HCEC 1CT (cell line): ENCODE measurements around the gene ABCA5.

Experiments used
- DNase-seq: peaks from one replicate; pipeline ENCODE4 v3.0.0-alpha.2; 2017

Gene ABCA5

DNA sequence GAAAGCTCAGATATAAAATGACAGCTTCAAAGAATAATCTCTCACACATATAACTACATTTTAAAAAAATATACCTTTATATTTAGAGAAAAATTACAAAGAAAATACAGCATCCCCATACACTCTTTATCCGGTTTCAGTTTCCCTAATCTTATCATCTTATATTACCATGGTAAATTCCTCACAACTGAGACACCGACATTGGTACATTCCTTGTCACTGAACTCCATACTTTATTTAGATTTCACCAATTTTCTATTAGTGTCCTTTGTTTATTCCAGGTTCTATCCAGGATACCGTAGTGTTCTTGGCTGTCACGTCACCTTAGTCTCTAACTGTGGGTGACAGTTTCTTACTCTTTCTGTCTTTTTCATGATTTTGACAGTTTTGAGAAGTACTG, 76.3 kb downstream of the ABCA5 start:
- no peak for DNase-seq

DNA sequence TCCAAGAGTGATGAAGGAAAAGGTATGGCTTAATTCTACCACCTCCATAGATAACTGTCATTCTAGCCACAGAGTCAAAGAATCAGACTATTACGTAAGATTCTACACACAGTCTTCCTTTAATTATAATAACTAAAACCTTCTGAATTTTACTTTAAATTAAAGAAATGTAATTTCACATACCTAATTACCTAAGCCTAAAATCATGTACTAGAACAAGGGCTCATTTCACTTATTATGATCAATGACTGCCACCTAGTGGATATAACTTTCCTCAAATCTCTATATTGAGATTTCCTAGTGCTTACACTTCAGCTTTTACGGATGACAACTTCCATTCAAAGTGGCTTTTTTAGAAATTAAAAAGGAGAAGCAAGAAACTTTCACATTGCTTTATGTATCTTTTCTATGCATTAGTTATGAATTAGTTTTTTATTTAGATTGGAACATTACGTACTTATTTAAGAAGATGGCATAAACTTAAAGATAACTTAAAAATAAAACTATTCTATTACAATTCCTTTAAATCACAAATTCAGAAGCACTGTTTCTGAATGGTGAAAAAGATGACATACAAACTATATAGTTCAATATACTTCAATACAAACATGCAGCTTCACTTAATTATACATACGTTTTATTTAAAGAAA, 80.1 kb downstream of the ABCA5 start:
- peak; percentile 58 for DNase-seq

DNA sequence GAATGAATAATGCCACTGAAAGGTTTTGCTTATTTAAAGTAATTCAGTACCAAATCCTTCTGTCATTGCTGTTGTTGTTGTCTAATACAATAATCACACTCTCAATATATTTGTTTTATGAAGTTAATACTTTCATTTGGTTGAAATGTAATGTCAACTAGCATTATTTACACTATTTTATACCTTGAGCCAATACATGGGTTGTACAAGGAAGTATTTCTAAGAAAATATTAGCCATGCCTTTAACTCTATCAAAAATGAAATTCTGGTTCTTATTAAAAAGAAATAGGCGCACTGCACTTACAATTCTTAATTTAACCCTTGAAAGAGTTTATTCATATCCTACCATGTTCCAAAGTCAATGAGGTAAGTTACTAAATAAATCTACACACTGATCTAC, 80.7 kb downstream of the ABCA5 start:
- DNase-seq, result no peak

DNA sequence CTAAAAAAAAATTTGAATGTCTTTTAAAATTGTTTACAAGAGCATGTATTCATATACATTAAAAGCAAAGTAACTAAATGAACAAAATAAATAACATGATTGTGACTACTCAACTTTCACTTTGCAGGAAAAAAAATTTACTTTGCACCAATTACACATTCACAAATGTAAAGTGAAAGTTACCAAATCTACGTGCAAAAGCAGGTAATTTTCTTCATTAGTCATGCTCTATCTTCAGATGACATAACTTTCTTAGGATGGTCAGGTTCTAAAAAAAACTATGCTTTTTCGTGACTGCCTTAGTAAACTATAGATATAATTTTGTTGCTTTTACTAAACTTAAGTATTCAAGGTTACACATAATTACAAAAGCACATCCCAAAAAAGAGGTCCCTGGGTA, 81.3 kb downstream of the ABCA5 start:
- DNase-seq, result no peak

- DNase-seq, result no peak
Measured at GRCh38 chr17:69239611-69240600, 87.0 kb downstream of the ABCA5 start.

DNA sequence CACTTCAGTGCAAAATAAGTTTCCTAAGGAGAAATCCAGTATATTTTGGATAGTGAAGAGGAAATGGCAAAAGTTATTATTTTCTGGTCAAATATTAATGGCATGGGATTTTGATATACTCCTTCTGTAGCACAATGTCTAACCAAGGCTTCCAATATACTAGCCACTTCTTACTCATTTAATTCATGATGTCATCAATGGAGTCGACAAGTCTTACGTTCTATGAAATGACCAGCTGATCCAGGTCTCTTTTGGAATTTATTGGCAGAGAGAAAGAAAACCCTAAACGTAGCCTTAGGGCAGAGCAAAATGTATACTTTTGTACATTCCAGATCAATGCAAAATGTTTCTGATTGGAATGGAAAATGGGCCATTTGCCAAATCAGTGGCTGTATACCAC, 90.0 kb downstream of the ABCA5 start:
- DNase-seq, result no peak

GRCh38 chr17:69236464-69236863, 90.5 kb downstream of the ABCA5 start:
- DNase-seq, result no peak

GRCh38 chr17:69235338-69236058, 91.4 kb downstream of the ABCA5 start:
- peak; percentile 70 for DNase-seq

- DNase-seq, result no peak
Measured at GRCh38 chr17:69232650-69233049, 94.3 kb downstream of the ABCA5 start.

- no peak for DNase-seq
Measured at GRCh38 chr17:69231521-69231920, 95.4 kb downstream of the ABCA5 start.

- DNase-seq, result no peak
Measured at GRCh38 chr17:69230939-69231338, 96.0 kb downstream of the ABCA5 start.

GRCh38 chr17:69228576-69228975, 98.4 kb downstream of the ABCA5 start, which contains the start of gene ABCA10:
TSS of gene ABCA10 (minus strand) at chr17:69228824. CDS start at chr17:69225358, 3,466 bp downstream.
- no peak for DNase-seq

DNA sequence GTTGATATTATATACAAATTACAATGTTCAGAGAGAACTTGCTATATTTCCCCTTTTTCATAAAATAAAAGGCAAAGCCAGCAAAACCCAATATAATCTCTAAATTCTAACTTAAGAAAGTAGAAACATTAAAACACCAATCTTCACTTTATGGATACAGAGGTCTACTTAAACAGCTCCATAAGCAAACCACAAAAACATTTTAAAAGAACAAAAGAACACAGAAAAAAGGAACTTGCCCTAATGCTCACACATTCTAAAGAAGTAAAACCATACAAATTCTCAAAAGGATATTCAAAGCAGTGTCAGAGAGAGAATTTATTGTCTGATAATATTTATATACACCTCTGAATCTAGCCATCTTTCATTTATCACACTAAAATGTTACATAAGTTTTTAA, 98.9 kb downstream of the ABCA5 start:
- DNase-seq, result no peak

DNA sequence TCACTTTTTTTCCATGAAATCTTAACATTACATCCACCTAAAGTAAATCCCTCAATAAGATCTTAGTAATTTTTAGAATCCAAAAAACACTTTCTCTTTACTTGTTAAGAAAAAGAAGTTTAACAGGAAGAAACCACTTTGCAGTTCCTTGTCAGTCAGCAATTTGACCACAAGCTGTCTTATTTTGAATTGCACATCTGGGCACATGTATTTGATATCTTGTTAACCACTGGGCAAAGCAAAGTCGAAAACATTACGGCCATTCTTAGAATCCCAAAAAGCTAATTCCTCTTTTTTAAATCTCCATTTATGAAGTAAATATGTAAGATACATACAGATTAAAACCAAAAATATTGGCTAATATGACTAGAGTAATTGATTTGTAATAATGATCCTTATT, 99.4 kb downstream of the ABCA5 start:
- DNase-seq, result no peak

- peak; percentile 25 for DNase-seq
Measured at GRCh38 chr17:69223809-69224208, 103.1 kb downstream of the ABCA5 start.

GRCh38 chr17:69222707-69223258, 104.2 kb downstream of the ABCA5 start:
- no peak for DNase-seq

- DNase-seq, result no peak
Measured at GRCh38 chr17:69220098-69220497, 106.8 kb downstream of the ABCA5 start.

- DNase-seq, result no peak
Measured at GRCh38 chr17:69218986-69219385, 107.9 kb downstream of the ABCA5 start.

DNA sequence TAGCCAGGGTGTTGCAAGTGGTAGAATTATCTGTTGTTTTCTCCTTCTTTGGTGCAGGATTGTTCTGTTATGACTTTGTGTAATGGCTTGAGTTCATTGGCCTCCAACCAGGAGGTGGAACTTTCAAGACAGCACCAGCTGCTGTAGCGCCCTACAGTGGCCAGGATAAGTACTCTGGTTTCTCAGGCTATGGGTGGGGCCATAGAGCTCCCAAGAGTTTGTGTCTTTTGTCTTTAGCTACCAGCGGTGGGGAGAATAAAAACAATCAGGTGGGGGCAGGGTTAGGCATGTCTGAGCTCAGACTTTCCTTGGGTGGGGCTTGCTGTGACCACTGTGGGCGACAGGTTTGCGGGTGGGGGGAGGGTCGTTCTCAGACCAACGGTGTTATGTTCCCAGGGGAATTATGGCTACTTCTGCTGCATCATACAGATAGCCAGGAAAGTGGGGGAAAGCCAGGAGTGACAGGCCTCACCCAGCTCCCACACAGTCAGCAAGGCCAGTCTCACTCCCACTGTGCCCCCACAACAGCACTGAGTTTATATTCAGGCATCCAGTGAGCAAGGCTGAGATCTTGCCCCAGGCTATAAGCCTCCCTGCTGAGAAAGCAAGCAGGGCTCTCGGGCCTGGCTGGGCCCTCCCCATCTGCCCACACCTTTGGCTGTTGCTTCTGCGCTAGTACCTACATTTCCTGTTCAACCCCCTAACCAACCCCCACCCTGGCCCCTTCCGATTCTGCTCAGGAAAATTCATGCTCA, 113.7 kb downstream of the ABCA5 start:
- no peak for DNase-seq

- DNase-seq, result no peak
Measured at GRCh38 chr17:69208640-69209039, 118.3 kb downstream of the ABCA5 start.

- DNase-seq, result no peak
Measured at GRCh38 chr17:69207151-69207550, 119.8 kb downstream of the ABCA5 start.

DNA sequence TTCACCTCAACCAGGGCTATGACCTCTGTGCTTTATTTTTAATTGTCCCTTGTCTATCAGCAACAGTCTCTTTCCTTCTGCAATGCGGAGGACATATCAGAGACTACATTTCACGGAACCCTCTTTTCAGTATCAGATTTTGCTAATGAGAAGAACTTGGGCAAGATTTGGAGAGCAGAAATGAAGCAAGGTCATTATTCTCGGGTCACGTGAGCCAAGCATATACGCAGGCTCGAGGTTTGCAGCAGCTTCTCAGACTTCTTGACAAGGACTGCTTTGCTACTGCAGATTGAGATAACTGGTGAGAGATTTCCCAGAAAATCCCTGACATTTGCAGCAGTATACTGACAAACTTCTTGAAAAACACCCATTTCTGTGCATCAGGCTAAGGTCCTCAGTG, 128.7 kb downstream of the ABCA5 start:
- no peak for DNase-seq
